UCSD-AML1 (cell line): Measurements from ENCODE around the gene PROM1.

Experiments
- DNase-seq: peaks from one replicate; lab custom pipeline; 2025; ENCODE audit not compliant: unreplicated experiment; lab: John Stamatoyannopoulos, UW

Gene PROM1

GRCh38 chr4:16067515-16067914 lies 16.3 kb downstream of the PROM1 start:
- no peak for DNase-seq

GRCh38 chr4:16066586-16067128 lies 17.2 kb downstream of the PROM1 start:
- DNase-seq = no peak

- no peak for DNase-seq
Observed at GRCh38 chr4:16065066-16065465, 18.8 kb downstream of the PROM1 start.

- DNase-seq = no peak
Observed at GRCh38 chr4:16062601-16063000, 21.2 kb downstream of the PROM1 start.

GRCh38 chr4:16056681-16057385 lies 27.0 kb downstream of the PROM1 start:
- DNase-seq = peak; percentile 33

- DNase-seq = no peak
Observed at GRCh38 chr4:16055873-16056272, 27.9 kb downstream of the PROM1 start.

GRCh38 chr4:16055471-16055870 lies 28.4 kb downstream of the PROM1 start:
- DNase-seq = no peak

GRCh38 chr4:16052939-16053338 lies 30.9 kb downstream of the PROM1 start:
- DNase-seq = no peak

- DNase-seq = no peak
Observed at GRCh38 chr4:16051980-16052379, 31.8 kb downstream of the PROM1 start.

- no peak for DNase-seq
Observed at GRCh38 chr4:16051132-16051531, 32.7 kb downstream of the PROM1 start.

GRCh38 chr4:16050669-16051068 lies 33.2 kb downstream of the PROM1 start:
- no peak for DNase-seq

GRCh38 chr4:16048619-16049419 lies 35.0 kb downstream of the PROM1 start:
- no peak for DNase-seq

- no peak for DNase-seq
Observed at GRCh38 chr4:16045687-16046086, 38.1 kb downstream of the PROM1 start.

- DNase-seq = no peak
Observed at GRCh38 chr4:16043642-16044498, 40.0 kb downstream of the PROM1 start.

- DNase-seq = no peak
Observed at GRCh38 chr4:16039139-16039538, 44.7 kb downstream of the PROM1 start.

- DNase-seq = no peak
Observed at GRCh38 chr4:16037901-16038300, 45.9 kb downstream of the PROM1 start.

GRCh38 chr4:16035843-16036242 lies 48.0 kb downstream of the PROM1 start:
- DNase-seq = no peak

GRCh38 chr4:16034010-16034748 lies 49.6 kb downstream of the PROM1 start:
- no peak for DNase-seq

GRCh38 chr4:16032396-16032770 lies 51.4 kb downstream of the PROM1 start:
- DNase-seq = no peak

- no peak for DNase-seq
Observed at GRCh38 chr4:16031546-16032395, 52.1 kb downstream of the PROM1 start.
